Measurements from ENCODE around the gene OPCML.

OPCML gene

GRCh38 chr11:133501643-133502539 is 30.4 kb downstream of the OPCML start:
- no peak for DNase-seq

- DNase-seq, result no peak
These were observed 31.4 kb downstream of the OPCML start for GRCh38 chr11:133500936-133501335.

- DNase-seq, result no peak
These were observed 31.9 kb downstream of the OPCML start for GRCh38 chr11:133500435-133500834.

- no peak for DNase-seq
These were observed 33.3 kb downstream of the OPCML start for GRCh38 chr11:133498969-133499368.

- DNase-seq, result no peak
These were observed 34.7 kb downstream of the OPCML start for GRCh38 chr11:133497477-133498140.

GRCh38 chr11:133492895-133493294 is 39.4 kb downstream of the OPCML start:
- no peak for DNase-seq

GRCh38 chr11:133491680-133492383 is 40.5 kb downstream of the OPCML start:
- no peak for DNase-seq

GRCh38 chr11:133480722-133481121 is 51.6 kb downstream of the OPCML start:
- no peak for DNase-seq

- DNase-seq, result no peak
These were observed 53.1 kb downstream of the OPCML start for GRCh38 chr11:133479209-133479608.

- DNase-seq, result no peak
These were observed 55.1 kb downstream of the OPCML start for GRCh38 chr11:133477251-133477625.

GRCh38 chr11:133476570-133477250 is 55.6 kb downstream of the OPCML start:
- no peak for DNase-seq

- no peak for DNase-seq
These were observed 57.8 kb downstream of the OPCML start for GRCh38 chr11:133474461-133474860.

- DNase-seq, result no peak
These were observed 64.6 kb downstream of the OPCML start for GRCh38 chr11:133467686-133468085.

GRCh38 chr11:133443206-133443747 is 89.0 kb downstream of the OPCML start:
- no peak for DNase-seq

GRCh38 chr11:133441964-133442660 is 90.2 kb downstream of the OPCML start:
- DNase-seq, result no peak

GRCh38 chr11:133425992-133426391 is 106.3 kb downstream of the OPCML start:
- DNase-seq, result no peak

GRCh38 chr11:133425245-133425644 is 107.1 kb downstream of the OPCML start:
- DNase-seq, result no peak

GRCh38 chr11:133418218-133418617 is 114.1 kb downstream of the OPCML start:
- DNase-seq, result no peak

- DNase-seq, result no peak
These were observed 117.8 kb downstream of the OPCML start for GRCh38 chr11:133414506-133414905.

GRCh38 chr11:133413703-133414102 is 118.6 kb downstream of the OPCML start:
- no peak for DNase-seq

- no peak for DNase-seq
These were observed 122.5 kb downstream of the OPCML start for GRCh38 chr11:133409799-133410198.

GRCh38 chr11:133408936-133409335 is 123.4 kb downstream of the OPCML start:
- no peak for DNase-seq
